HepG2 (cell line): Measurements from ENCODE around the gene PYCR2. TPM values are rescaled to one million over a fixed set of nuclear protein-coding genes. Genes with fewer than 3 reads are reported as not detected.

Experiments
- ATAC-seq: fragments of 200-7000 bp; cut with Tn5 transposase; 3 replicates; pipeline ENCODE4 v1.9.1; 2020; ENCODE audit warnings: mild to moderate bottlenecking, moderate library complexity
- BruUV-seq: library from RNA; stranded (reverse); fragments of 400-500 nt; replicated peaks from 2 replicates; lab custom pipeline; 2021; lab: Mats Ljungman, UMichigan
- CTCF ChIA-PET: fragments of 300-600 bp; formaldehyde crosslinking; extraction: SDS; loops from one replicate; lab custom pipeline; 2021; ENCODE audit warnings: low total read pairs, inconsistent platforms, low intra/inter-chr PET ratio; lab: Yijun Ruan, JAX
- POLR2A ChIA-PET: fragments of 350-600 bp; sonication (Branson Sonifier 250); formaldehyde crosslinking; loops from one replicate; lab custom pipeline; 2020; ENCODE audit warnings: antibody characterized with exemption, inconsistent platforms; lab: Yijun Ruan, JAX
- DNase-seq: peaks from one replicate; pipeline ENCODE4 v3.0.0-alpha.2; 2015; ENCODE audit warnings: low spot score
- FAIRE-seq: peaks from 3 replicates; lab custom pipeline; 2011; peaks lifted over from hg19 to GRCh38; lab: Jason Lieb, UNC
- H2AFZ ChIP-seq: one replicate; pipeline ENCODE4 v1.6.1; 2011; ENCODE audit warnings: low read length, inconsistent platforms
- H3K27ac ChIP-seq: fragments of 300-600 bp; 3 replicates; pipeline ENCODE4 v1.8.0; 2011; ENCODE audit warnings: mixed run types, mild to moderate bottlenecking, mixed read lengths, low read length, inconsistent platforms; ENCODE audit not compliant: insufficient read depth; ENCODE audit errors: extremely low read length
- H3K27me3 ChIP-seq, 2 experiments: fragments of 200-600 bp in 1 of 2; 2 replicates in 1 of 2; 3 replicates in 1 of 2; pipeline versions ENCODE4 v1.6.0 to v1.8.0; 2011; ENCODE audit warnings: low read length in 2 of 2, mild to moderate bottlenecking in 2 of 2, moderate library complexity in 2 of 2, inconsistent platforms in 1 of 2; ENCODE audit not compliant: insufficient read depth in 2 of 2, control insufficient read depth in 1 of 2
- H3K36me3 ChIP-seq, 2 experiments: fragments of 200-600 bp in 1 of 2; replicated peaks in 1 of 2; 2 replicates in 1 of 2; 3 replicates in 1 of 2; pipeline versions ENCODE4 v1.5.1 to v1.8.0; 2011; ENCODE audit warnings: low read length in 2 of 2, inconsistent platforms in 1 of 2; ENCODE audit not compliant: insufficient read depth in 2 of 2, control insufficient read depth in 1 of 2
- H3K4me1 ChIP-seq: 2 replicates; pipeline ENCODE4 v1.5.1; 2012; ENCODE audit warnings: low read length, inconsistent platforms; ENCODE audit not compliant: insufficient read depth
- H3K4me2 ChIP-seq: 2 replicates; pipeline ENCODE4 v1.6.0; 2011; ENCODE audit warnings: low read depth, low read length, inconsistent platforms
- H3K4me3 ChIP-seq, 3 experiments: fragments of 200-600 bp in 1 of 3; sonication (generic), shearing (Covaris generic) in 1 of 3; replicated peaks in 1 of 3; 2 replicates each; pipeline ENCODE4 v1.5.1; 2011 to 2016; ENCODE audit warnings: low read length in 3 of 3, inconsistent platforms in 2 of 3, low read depth in 2 of 3, mild to moderate bottlenecking in 2 of 3, control low read depth in 1 of 3, mixed read lengths in 1 of 3; ENCODE audit not compliant: insufficient read depth in 1 of 3
- H3K79me2 ChIP-seq: one replicate; pipeline ENCODE4 v1.6.1; 2011; ENCODE audit warnings: low read length, inconsistent platforms; ENCODE audit not compliant: insufficient read depth
- H3K9ac ChIP-seq: 2 replicates; pipeline ENCODE4 v1.6.0; 2011; ENCODE audit warnings: mild to moderate bottlenecking, low read depth, low read length, inconsistent platforms; ENCODE audit not compliant: insufficient read depth
- H3K9me3 ChIP-seq: 2 replicates; pipeline ENCODE4 v1.5.1; 2012; ENCODE audit warnings: mild to moderate bottlenecking, low read length
- H4K20me1 ChIP-seq: 2 replicates; pipeline ENCODE4 v1.6.0; 2011; ENCODE audit warnings: inconsistent platforms, mild to moderate bottlenecking, low read length, moderate library complexity; ENCODE audit not compliant: insufficient read depth
- ARNT2 ChIP-seq: sonication (generic); formaldehyde crosslinking; IDR thresholded peaks from 2 replicates; pipeline ENCODE4 v1.8.0; 2022; ENCODE audit warnings: mild to moderate bottlenecking, low read depth, missing genetic modification reagents, moderate library complexity
- CEBPG ChIP-seq: IDR thresholded peaks from 2 replicates; pipeline ENCODE4 v1.6.1; 2016
- ELF1 ChIP-seq: sonication (generic); formaldehyde crosslinking; IDR thresholded peaks from 2 replicates; pipeline ENCODE4 v1.4.0; 2020; ENCODE audit warnings: missing genetic modification reagents
- GPBP1L1 ChIP-seq: sonication (generic); formaldehyde crosslinking; IDR thresholded peaks from 2 replicates; pipeline ENCODE4 v1.5.0; 2020; ENCODE audit warnings: mild to moderate bottlenecking, missing genetic modification reagents
- HNF4A ChIP-seq: sonication (generic); formaldehyde crosslinking; IDR thresholded peaks from 2 replicates; pipeline ENCODE4 v1.4.0; 2020; ENCODE audit warnings: missing genetic modification reagents
- KIAA2018 ChIP-seq: sonication (generic); formaldehyde crosslinking; IDR thresholded peaks from 2 replicates; pipeline ENCODE4 v1.5.0; 2020; ENCODE audit warnings: mild to moderate bottlenecking, missing genetic modification reagents, borderline replicate concordance
- MBD4 ChIP-seq: IDR thresholded peaks from 2 replicates; pipeline ENCODE4 v1.6.1; 2012; ENCODE audit warnings: low read length, inconsistent platforms, borderline replicate concordance
- NFATC3 ChIP-seq: sonication (generic); formaldehyde crosslinking; IDR thresholded peaks from 2 replicates; pipeline ENCODE4 v1.5.1; 2020; ENCODE audit warnings: mild to moderate bottlenecking, missing genetic modification reagents
- NR2F6 ChIP-seq, 2 experiments: IDR thresholded peaks; 2 replicates each; pipeline ENCODE4 v1.6.1; 2016; ENCODE audit warnings: antibody characterized with exemption in 1 of 2, mild to moderate bottlenecking in 1 of 2
- PPARG ChIP-seq: conservative IDR thresholded peaks from 2 replicates; pipeline ENCODE4 v1.6.1; 2016; ENCODE audit warnings: missing biosample characterization, missing genetic modification reagents
- RNF2 ChIP-seq: fragments of 450-650 bp; conservative IDR thresholded peaks from 2 replicates; pipeline ENCODE4 v1.6.1; 2016; ENCODE audit warnings: low read depth
- SATB2 ChIP-seq: sonication (generic); formaldehyde crosslinking; IDR thresholded peaks from 2 replicates; pipeline ENCODE4 v1.5.0; 2020; ENCODE audit warnings: missing genetic modification reagents
- SKI ChIP-seq: fragments of 450-650 bp; IDR thresholded peaks from one replicate; pipeline ENCODE4 v1.6.1; 2018; ENCODE audit warnings: mild to moderate bottlenecking; ENCODE audit not compliant: partially characterized antibody
- SMAD9 ChIP-seq: sonication (generic); formaldehyde crosslinking; IDR thresholded peaks from 2 replicates; pipeline ENCODE4 v1.5.1; 2020; ENCODE audit warnings: mild to moderate bottlenecking, missing genetic modification reagents
- ZNF224 ChIP-seq: sonication (generic); formaldehyde crosslinking; IDR thresholded peaks from 2 replicates; pipeline ENCODE4 v1.5.0; 2020; ENCODE audit warnings: mild to moderate bottlenecking, missing genetic modification reagents
- ZNF253 ChIP-seq: sonication (generic); formaldehyde crosslinking; IDR thresholded peaks from 2 replicates; pipeline ENCODE4 v1.8.0; 2022; ENCODE audit warnings: mild to moderate bottlenecking, missing genetic modification reagents, borderline replicate concordance
- ZNF558 ChIP-seq: sonication (generic); formaldehyde crosslinking; IDR thresholded peaks from 2 replicates; pipeline ENCODE4 v1.9.0; 2022; ENCODE audit warnings: mild to moderate bottlenecking, missing genetic modification reagents, borderline replicate concordance
- ZNF724P ChIP-seq: sonication (generic); formaldehyde crosslinking; IDR thresholded peaks from 2 replicates; pipeline ENCODE4 v1.8.0; 2022; ENCODE audit warnings: missing genetic modification reagents, borderline replicate concordance
- WGBS: methylation state at CpG from one replicate; pipeline ENCODE4 v1.1.6; 2017; ENCODE audit warnings: low lambda C conversion rate; 5-methylcytosine and 5-hydroxymethylcytosine counted together
- in situ Hi-C: cut with HindIII; loops from 2 replicates; pipeline ENCODE4 v1.10.0; 2017; ENCODE audit warnings: low pct_unique_long_range_greater_than_20kb; ENCODE audit not compliant: extremely low pct_ligation_motif_present
- intact Hi-C: fragments of 100-400 bp; cut with micrococcal nuclease; formaldehyde crosslinking; loops from one replicate; pipeline ENCODE4 v1.10.0; 2022; ENCODE audit not compliant: unreplicated experiment
- polyA plus RNA-seq, 8 experiments: library from polyadenylated mRNA; depleted of rRNA in 3 of 8; stranded (reverse) in 7 of 8; unstranded in 1 of 8; fragments of >200 nt; fragmentation: Illumina TruSeq in 4 of 8; extraction: Trizol in 4 of 8; gene quantifications; 2 replicates each; pipeline versions ENCODE4 v1.2.1 to v1.2.3, GENCODE V29; 2011 to 2016; ENCODE audit warnings: low read depth in 4 of 8, missing spikeins in 1 of 8, mixed read lengths in 1 of 8; ENCODE audit not compliant: insufficient read depth in 1 of 8
- total RNA-seq, 5 experiments: library from RNA; depleted of rRNA; stranded (reverse); fragments of >200 nt; fragmentation: Illumina TruSeq; extraction: Trizol; gene quantifications; 2 replicates each; pipeline ENCODE4 v1.2.3, GENCODE V29; 2016; ENCODE audit warnings: low read depth in 1 of 5

Gene PYCR2
- total and polyA plus RNA-seq, 2 of the 13 experiments (the other 11 are each of a cell fraction or from before 2014, with no cell fraction given), result 47.2 to 47.8 TPM

GRCh38 chr1:225923381-225923691 is 714 bp downstream of the PYCR2 start:
- no peaks in the 10 kb centered on the region; a peak in 2 of 5 replicates for H3K27me3 ChIP-seq
- BruUV-seq, result no TSS peak
- no peak for FAIRE-seq
- WGBS, result 0% methylated on average over 8 of the region's 8 CpGs
- DNase-seq, result peak; percentile 15
- H3K9ac ChIP-seq, result peak overlapping the region; percentile 89
- peak overlapping the region; percentile 89 for H3K27ac ChIP-seq
- no peak overlapping the region for H2AFZ ChIP-seq
- in situ Hi-C loops (no loop called here), intact Hi-C loops (loop anchor here (5.0 to 10.0 kb wide), 3 partner anchors 41 to 146 kb away; partner anchors contain the start of genes SRP9 and TMEM63A)
- ATAC-seq, result peak; percentile 19
- peaks cover 16% of the 10 kb centered on the region for H3K79me2 ChIP-seq
- H4K20me1 ChIP-seq, result no peaks in the 10 kb centered on the region
- H3K4me3 ChIP-seq, result peak overlapping the region; percentile 81 to 94 (median 82)
- H3K36me3 ChIP-seq, result peaks cover 7 to 34% of the 10 kb centered on the region in 2 experiments; a peak in 4 of 5 replicates
- H3K9me3 ChIP-seq, result no peaks in the 10 kb centered on the region
- peaks cover 22% of the 10 kb centered on the region for H3K4me1 ChIP-seq
- ChIA-PET POLR2A (interaction anchor here (0.9 to 2.1 kb wide), 16 partner anchors 11 to 479 kb away, joined by 4 to 29 read pairs (median 7); partner anchors contain the start of genes H3-3A, LEFTY1, LEFTY2 and SDE2), CTCF (no interaction called here)
- H3K4me2 ChIP-seq, result peak overlapping the region; percentile 88
- TF ChIP-seq NR2F6 (IDR thresholded peaks at IDR 0.05) (no peak), NR2F6 (CRISPR knock-in tag; IDR thresholded peaks at IDR 0.05) (0 out of 2 replicates have a peak, but pooled peaks have one; percentile 10), ARNT2 (no peak), ZNF558 (CRISPR knock-in tag) (no peak), ZNF724P (CRISPR knock-in tag) (no peak), GPBP1L1 (no peak), HNF4A (CRISPR knock-in tag) (peak; percentile 66), KIAA2018 (CRISPR knock-in tag) (no peak), SMAD9 (no peak), ELF1 (no peak), PPARG (CRISPR knock-in tag) (peak; percentile 71), ZNF224 (CRISPR knock-in tag) (no peak), NFATC3 (CRISPR knock-in tag) (no peak), CEBPG (no peak), MBD4 (no peak), ZNF253 (CRISPR knock-in tag) (no peak), RNF2 (no peak), SATB2 (CRISPR knock-in tag) (no peak), SKI (no peak)
